A673 (cell line): Measurements from ENCODE around the gene FLNC.

Source experiments
- EZH2 ChIP-seq: fragments of 200-600 bp; sonication (generic); IDR thresholded peaks from 2 replicates; pipeline ENCODE4 v1.6.1; 2017; ENCODE audit warnings: borderline replicate concordance, low read depth, mild to moderate bottlenecking, mixed read lengths, antibody characterized with exemption, low read length; ENCODE audit not compliant: poor library complexity, severe bottlenecking
- TF ChIP-seq, protein P1 (sequence below): fragments of 300-800, 200-600 bp; sonication (generic); conservative IDR thresholded peaks from 2 replicates; pipeline ENCODE4 v1.5.1; 2017; ENCODE audit warnings: low read depth, mild to moderate bottlenecking, antibody characterized with exemption, low read length, moderate library complexity, mixed read lengths

DNA sequence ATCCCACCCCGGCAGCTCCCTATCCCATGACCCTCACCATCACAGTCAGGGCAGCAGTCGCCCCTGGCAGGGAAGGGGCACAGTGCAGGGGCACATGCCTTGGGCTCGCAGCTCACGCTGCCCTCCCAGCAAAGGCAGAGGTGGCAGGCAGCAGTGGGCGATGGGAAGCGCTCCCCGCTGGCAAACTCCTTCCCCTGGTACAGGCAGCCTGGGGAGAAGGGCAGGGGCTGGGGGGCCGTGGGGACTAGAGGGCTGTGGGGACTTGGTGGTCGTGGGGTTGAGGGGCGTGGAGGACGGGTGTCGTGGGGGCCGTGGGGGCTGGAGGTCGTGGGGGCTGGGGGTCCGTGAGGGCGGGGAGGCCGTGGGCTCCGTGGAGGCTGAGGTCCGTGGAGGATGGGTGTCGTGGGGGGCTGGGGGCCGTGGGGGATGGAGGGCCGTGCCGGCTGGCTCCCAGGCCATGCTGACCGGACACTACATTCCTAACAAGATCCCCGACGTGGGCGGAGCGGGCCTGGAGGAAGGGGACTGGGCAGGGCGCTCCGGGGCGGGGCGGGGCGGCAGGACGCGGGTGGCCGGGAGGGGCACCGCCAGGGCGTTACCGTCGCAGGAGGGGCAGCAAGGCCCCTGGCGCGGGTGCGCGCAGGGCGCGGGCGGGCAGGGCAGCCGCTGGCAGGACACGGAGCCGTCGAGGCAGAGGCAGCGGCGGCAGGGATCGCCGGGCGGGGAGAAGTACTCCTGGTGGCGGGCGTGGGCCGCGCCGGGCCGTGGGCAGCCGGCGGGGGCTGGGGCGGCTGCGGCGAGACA is 60.3 kb downstream of the FLNC start:
- TF ChIP-seq, protein P1, sequence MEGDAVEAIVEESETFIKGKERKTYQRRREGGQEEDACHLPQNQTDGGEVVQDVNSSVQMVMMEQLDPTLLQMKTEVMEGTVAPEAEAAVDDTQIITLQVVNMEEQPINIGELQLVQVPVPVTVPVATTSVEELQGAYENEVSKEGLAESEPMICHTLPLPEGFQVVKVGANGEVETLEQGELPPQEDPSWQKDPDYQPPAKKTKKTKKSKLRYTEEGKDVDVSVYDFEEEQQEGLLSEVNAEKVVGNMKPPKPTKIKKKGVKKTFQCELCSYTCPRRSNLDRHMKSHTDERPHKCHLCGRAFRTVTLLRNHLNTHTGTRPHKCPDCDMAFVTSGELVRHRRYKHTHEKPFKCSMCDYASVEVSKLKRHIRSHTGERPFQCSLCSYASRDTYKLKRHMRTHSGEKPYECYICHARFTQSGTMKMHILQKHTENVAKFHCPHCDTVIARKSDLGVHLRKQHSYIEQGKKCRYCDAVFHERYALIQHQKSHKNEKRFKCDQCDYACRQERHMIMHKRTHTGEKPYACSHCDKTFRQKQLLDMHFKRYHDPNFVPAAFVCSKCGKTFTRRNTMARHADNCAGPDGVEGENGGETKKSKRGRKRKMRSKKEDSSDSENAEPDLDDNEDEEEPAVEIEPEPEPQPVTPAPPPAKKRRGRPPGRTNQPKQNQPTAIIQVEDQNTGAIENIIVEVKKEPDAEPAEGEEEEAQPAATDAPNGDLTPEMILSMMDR, result no peak
- TF ChIP-seq EZH2, result no peak
